Skeletal muscle satellite cell (primary cell): ENCODE measurements around the gene AFF3.

Experiments used
- H3K27me3 ChIP-seq: 2 replicates; pipeline ENCODE4 v1.7.0; 2013; ENCODE audit warnings: low read length; ENCODE audit not compliant: control insufficient read depth, insufficient read depth
- H3K36me3 ChIP-seq: 2 replicates; pipeline ENCODE4 v1.7.0; 2013; ENCODE audit warnings: mild to moderate bottlenecking, control low read depth, low read length; ENCODE audit not compliant: insufficient read depth
- H3K4me1 ChIP-seq: 2 replicates; pipeline ENCODE4 v1.7.0; 2013; ENCODE audit warnings: low read length; ENCODE audit not compliant: control insufficient read depth, insufficient read depth
- H3K4me2 ChIP-seq: 2 replicates; pipeline ENCODE4 v1.7.0; 2013; ENCODE audit warnings: mild to moderate bottlenecking, low read length
- H3K4me3 ChIP-seq: 2 replicates; pipeline ENCODE4 v1.7.0; 2013; ENCODE audit warnings: low read length
- H3K9ac ChIP-seq: 2 replicates; pipeline ENCODE4 v1.7.0; 2013; ENCODE audit warnings: mild to moderate bottlenecking, low read depth, low read length, moderate library complexity
- H3K9me3 ChIP-seq: replicated peaks from 2 replicates; pipeline ENCODE4 v1.7.0; 2013; ENCODE audit warnings: mild to moderate bottlenecking, control low read depth, low read length

Gene AFF3

GRCh38 chr2:99998651-99999320 lies 143.6 kb downstream of the AFF3 start:
- Histone ChIP-seq H3K4me3 (no peak overlapping the region), H3K4me2 (no peak overlapping the region), H3K27me3 (no peaks in the 10 kb centered on the region), H3K4me1 (no peaks in the 10 kb centered on the region), H3K9ac (no peak overlapping the region), H3K9me3 (no peaks in the 10 kb centered on the region), H3K36me3 (no peaks in the 10 kb centered on the region)

- Histone ChIP-seq H3K9me3 (no peaks in the 10 kb centered on the region), H3K36me3 (no peaks in the 10 kb centered on the region), H3K27me3 (no peaks in the 10 kb centered on the region), H3K4me1 (no peaks in the 10 kb centered on the region), H3K9ac (no peak overlapping the region), H3K4me2 (no peak overlapping the region), H3K4me3 (no peak overlapping the region)
These were observed 152.5 kb downstream of the AFF3 start for GRCh38 chr2:99989905-99990304.

GRCh38 chr2:99988599-99988998 lies 153.8 kb downstream of the AFF3 start:
- no peaks in the 10 kb centered on the region for H3K9me3 ChIP-seq
- H3K27me3 ChIP-seq = no peaks in the 10 kb centered on the region
- no peak overlapping the region for H3K9ac ChIP-seq
- no peaks in the 10 kb centered on the region for H3K36me3 ChIP-seq
- H3K4me3 ChIP-seq = no peak overlapping the region
- H3K4me1 ChIP-seq = no peaks in the 10 kb centered on the region
- H3K4me2 ChIP-seq = no peak overlapping the region

GRCh38 chr2:99987160-99987559 lies 155.2 kb downstream of the AFF3 start:
- H3K27me3 ChIP-seq = no peaks in the 10 kb centered on the region
- no peaks in the 10 kb centered on the region for H3K4me1 ChIP-seq
- H3K36me3 ChIP-seq = no peaks in the 10 kb centered on the region
- H3K4me3 ChIP-seq = no peak overlapping the region
- H3K4me2 ChIP-seq = no peak overlapping the region
- H3K9ac ChIP-seq = no peak overlapping the region
- no peaks in the 10 kb centered on the region for H3K9me3 ChIP-seq

- Histone ChIP-seq H3K4me3 (no peak overlapping the region), H3K4me2 (no peak overlapping the region), H3K36me3 (no peaks in the 10 kb centered on the region), H3K9ac (no peak overlapping the region), H3K4me1 (no peaks in the 10 kb centered on the region), H3K27me3 (no peaks in the 10 kb centered on the region), H3K9me3 (no peaks in the 10 kb centered on the region)
These were observed 157.4 kb downstream of the AFF3 start for GRCh38 chr2:99984799-99985515.

- H3K4me2 ChIP-seq = no peak overlapping the region
- H3K4me1 ChIP-seq = no peaks in the 10 kb centered on the region
- no peak overlapping the region for H3K9ac ChIP-seq
- no peaks in the 10 kb centered on the region for H3K27me3 ChIP-seq
- no peaks in the 10 kb centered on the region for H3K36me3 ChIP-seq
- no peaks in the 10 kb centered on the region for H3K9me3 ChIP-seq
- H3K4me3 ChIP-seq = no peak overlapping the region
These were observed 159.6 kb downstream of the AFF3 start for GRCh38 chr2:99982744-99983143.

GRCh38 chr2:99981840-99982239 lies 160.6 kb downstream of the AFF3 start:
- no peaks in the 10 kb centered on the region for H3K9me3 ChIP-seq
- H3K36me3 ChIP-seq = no peaks in the 10 kb centered on the region
- H3K27me3 ChIP-seq = no peaks in the 10 kb centered on the region

GRCh38 chr2:99980176-99980575 lies 162.2 kb downstream of the AFF3 start:
- Histone ChIP-seq H3K4me3 (no peak overlapping the region), H3K9ac (no peak overlapping the region), H3K9me3 (no peaks in the 10 kb centered on the region)

More at GRCh38 chr2:99981840-99982239, 160.6 kb downstream of the AFF3 start:
- H3K9ac ChIP-seq = no peak overlapping the region
- H3K4me1 ChIP-seq = no peaks in the 10 kb centered on the region
- no peak overlapping the region for H3K4me2 ChIP-seq
- no peak overlapping the region for H3K4me3 ChIP-seq

GRCh38 chr2:99977966-99978365 lies 164.4 kb downstream of the AFF3 start:
- H3K36me3 ChIP-seq = no peaks in the 10 kb centered on the region
- H3K4me1 ChIP-seq = peaks cover 5% of the 10 kb centered on the region
- no peaks in the 10 kb centered on the region for H3K27me3 ChIP-seq
- no peak overlapping the region for H3K9ac ChIP-seq
- H3K4me2 ChIP-seq = no peak overlapping the region
- H3K9me3 ChIP-seq = no peaks in the 10 kb centered on the region
- H3K4me3 ChIP-seq = no peak overlapping the region

More at GRCh38 chr2:99980176-99980575, 162.2 kb downstream of the AFF3 start:
- Histone ChIP-seq H3K27me3 (no peaks in the 10 kb centered on the region), H3K4me2 (no peak overlapping the region), H3K4me1 (peaks cover 2% of the 10 kb centered on the region), H3K36me3 (no peaks in the 10 kb centered on the region)

GRCh38 chr2:99975386-99975785 lies 167.0 kb downstream of the AFF3 start:
- no peaks in the 10 kb centered on the region for H3K9me3 ChIP-seq
- peaks cover 4% of the 10 kb centered on the region for H3K27me3 ChIP-seq
- no peak overlapping the region for H3K4me2 ChIP-seq
- no peak overlapping the region for H3K4me3 ChIP-seq
- H3K36me3 ChIP-seq = no peaks in the 10 kb centered on the region
- H3K4me1 ChIP-seq = peaks cover 5% of the 10 kb centered on the region
- no peak overlapping the region for H3K9ac ChIP-seq

- Histone ChIP-seq H3K4me1 (peaks cover 5% of the 10 kb centered on the region), H3K9me3 (no peaks in the 10 kb centered on the region), H3K4me3 (no peak overlapping the region), H3K9ac (no peak overlapping the region), H3K36me3 (no peaks in the 10 kb centered on the region), H3K4me2 (no peak overlapping the region), H3K27me3 (peaks cover 4% of the 10 kb centered on the region)
These were observed 167.6 kb downstream of the AFF3 start for GRCh38 chr2:99974682-99975375.
